ENCODE results near the gene IGSF21. TPM values are rescaled to one million over a fixed set of nuclear protein-coding genes. Genes with fewer than 3 reads are reported as not detected.

The IGSF21 gene
- polyA plus RNA-seq, 1 of the 3 experiments (the other 2 are of a cell fraction): not detected

- no peak overlapping the region for H3K9ac ChIP-seq
- H3K27ac ChIP-seq (ENCODE audit: low read depth in 2 of 2, low read length in 1 of 2): no peak overlapping the region
These were observed 156.0 kb downstream of the IGSF21 start for GRCh38 chr1:18263547-18264120.

More at GRCh38 chr1:18263547-18264120, 156.0 kb downstream of the IGSF21 start:
- Histone ChIP-seq H3K9me3 (no peaks in the 10 kb centered on the region), H3K79me2 (ENCODE audit: insufficient read depth) (no peaks in the 10 kb centered on the region), H4K20me1 (ENCODE audit: insufficient read depth) (no peaks in the 10 kb centered on the region), H3K27me3 (ENCODE audit: insufficient read depth) (no peaks in the 10 kb centered on the region), H3F3A (replicated peaks; ENCODE audit: insufficient read depth) (no peaks in the 10 kb centered on the region), H3K4me2 (no peak overlapping the region), H3K36me3 (replicated peaks in 1 of 2; ENCODE audit: control insufficient read depth in 1 of 2, insufficient read depth in 2 of 2, low read length in 1 of 2) (no peaks in the 10 kb centered on the region), H3K9me2 (no peaks in the 10 kb centered on the region), H2AFZ (ENCODE audit: low read depth) (no peak overlapping the region), H3K4me3 (ENCODE audit: low read depth in 2 of 2, low read length in 1 of 2) (no peak overlapping the region), H3K4me1 (ENCODE audit: control insufficient read depth in 1 of 2, insufficient read depth in 2 of 2, low read depth in 1 of 2, low read length in 1 of 2) (no peaks in the 10 kb centered on the region)
- no peak for DNase-seq
- TF ChIP-seq SIN3A (IDR thresholded peaks at IDR 0.05; ENCODE audit: borderline replicate concordance, low read depth, low read length) (no peak), MXI1 (IDR thresholded peaks at IDR 0.05; ENCODE audit: low read depth, low read length) (no peak), RCOR1 (IDR thresholded peaks at IDR 0.05; ENCODE audit: low read length) (no peak), CTCF (IDR thresholded peaks at IDR 0.05) (no peak), EP300 (IDR thresholded peaks at IDR 0.05; ENCODE audit: borderline replicate concordance in 1 of 2, low read depth in 1 of 2, low read length in 1 of 2) (no peak), YY1 (IDR thresholded peaks at IDR 0.05; ENCODE audit: low read depth) (no peak), NFIC (IDR thresholded peaks at IDR 0.05; ENCODE audit: borderline replicate concordance) (no peak), GATA2 (CRISPR knock-in tag; IDR thresholded peaks at IDR 0.05) (no peak), RAD21 (IDR thresholded peaks at IDR 0.05; ENCODE audit: low read length) (no peak), NRF1 (IDR thresholded peaks at IDR 0.05; ENCODE audit: low read depth, low read length) (no peak), USF2 (IDR thresholded peaks at IDR 0.05; ENCODE audit: borderline replicate concordance, low read depth, low read length) (no peak)
- TF ChIP-seq, protein P1, sequence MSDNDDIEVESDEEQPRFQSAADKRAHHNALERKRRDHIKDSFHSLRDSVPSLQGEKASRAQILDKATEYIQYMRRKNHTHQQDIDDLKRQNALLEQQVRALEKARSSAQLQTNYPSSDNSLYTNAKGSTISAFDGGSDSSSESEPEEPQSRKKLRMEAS (IDR thresholded peaks at IDR 0.05; ENCODE audit: low read depth): no peak
- TF ChIP-seq, protein P2, sequence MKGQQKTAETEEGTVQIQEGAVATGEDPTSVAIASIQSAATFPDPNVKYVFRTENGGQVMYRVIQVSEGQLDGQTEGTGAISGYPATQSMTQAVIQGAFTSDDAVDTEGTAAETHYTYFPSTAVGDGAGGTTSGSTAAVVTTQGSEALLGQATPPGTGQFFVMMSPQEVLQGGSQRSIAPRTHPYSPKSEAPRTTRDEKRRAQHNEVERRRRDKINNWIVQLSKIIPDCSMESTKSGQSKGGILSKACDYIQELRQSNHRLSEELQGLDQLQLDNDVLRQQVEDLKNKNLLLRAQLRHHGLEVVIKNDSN (IDR thresholded peaks at IDR 0.05; ENCODE audit: borderline replicate concordance, low read depth): no peak
- TF ChIP-seq, protein P3, sequence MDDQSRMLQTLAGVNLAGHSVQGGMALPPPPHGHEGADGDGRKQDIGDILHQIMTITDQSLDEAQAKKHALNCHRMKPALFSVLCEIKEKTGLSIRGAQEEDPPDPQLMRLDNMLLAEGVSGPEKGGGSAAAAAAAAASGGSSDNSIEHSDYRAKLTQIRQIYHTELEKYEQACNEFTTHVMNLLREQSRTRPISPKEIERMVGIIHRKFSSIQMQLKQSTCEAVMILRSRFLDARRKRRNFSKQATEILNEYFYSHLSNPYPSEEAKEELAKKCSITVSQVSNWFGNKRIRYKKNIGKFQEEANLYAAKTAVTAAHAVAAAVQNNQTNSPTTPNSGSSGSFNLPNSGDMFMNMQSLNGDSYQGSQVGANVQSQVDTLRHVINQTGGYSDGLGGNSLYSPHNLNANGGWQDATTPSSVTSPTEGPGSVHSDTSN (IDR thresholded peaks at IDR 0.05): no peak
- CTCF ChIA-PET: interaction anchor here (2.9 kb wide), 1 partner anchor 29 kb away, joined by 12 read pairs; no protein-coding TSS in a partner anchor
- POLR2A ChIA-PET: no interaction called here
- 60% methylated on average over 5 of the region's 5 CpGs for WGBS (ENCODE audit: low lambda C conversion rate)
